GM18867 (cell line): ENCODE measurements around the gene USP17L5.
"Not testable (repeated sequence)": the region's sequence is repeated elsewhere in the genome, so short reads cannot be mapped to it uniquely, and the experiment has no call there.

Experiments
- ATAC-seq: cut with Tn5 transposase; IDR thresholded peaks from one replicate; pipeline ENCODE4 v1.9.1; 2021; ENCODE audit warnings: mild to moderate bottlenecking, moderate library complexity; ENCODE audit not compliant: unreplicated experiment

Gene USP17L5, protein sequence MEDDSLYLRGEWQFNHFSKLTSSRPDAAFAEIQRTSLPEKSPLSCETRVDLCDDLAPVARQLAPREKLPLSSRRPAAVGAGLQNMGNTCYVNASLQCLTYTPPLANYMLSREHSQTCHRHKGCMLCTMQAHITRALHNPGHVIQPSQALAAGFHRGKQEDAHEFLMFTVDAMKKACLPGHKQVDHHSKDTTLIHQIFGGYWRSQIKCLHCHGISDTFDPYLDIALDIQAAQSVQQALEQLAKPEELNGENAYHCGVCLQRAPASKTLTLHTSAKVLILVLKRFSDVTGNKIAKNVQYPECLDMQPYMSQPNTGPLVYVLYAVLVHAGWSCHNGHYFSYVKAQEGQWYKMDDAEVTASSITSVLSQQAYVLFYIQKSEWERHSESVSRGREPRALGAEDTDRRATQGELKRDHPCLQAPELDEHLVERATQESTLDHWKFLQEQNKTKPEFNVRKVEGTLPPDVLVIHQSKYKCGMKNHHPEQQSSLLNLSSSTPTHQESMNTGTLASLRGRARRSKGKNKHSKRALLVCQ

DNA sequence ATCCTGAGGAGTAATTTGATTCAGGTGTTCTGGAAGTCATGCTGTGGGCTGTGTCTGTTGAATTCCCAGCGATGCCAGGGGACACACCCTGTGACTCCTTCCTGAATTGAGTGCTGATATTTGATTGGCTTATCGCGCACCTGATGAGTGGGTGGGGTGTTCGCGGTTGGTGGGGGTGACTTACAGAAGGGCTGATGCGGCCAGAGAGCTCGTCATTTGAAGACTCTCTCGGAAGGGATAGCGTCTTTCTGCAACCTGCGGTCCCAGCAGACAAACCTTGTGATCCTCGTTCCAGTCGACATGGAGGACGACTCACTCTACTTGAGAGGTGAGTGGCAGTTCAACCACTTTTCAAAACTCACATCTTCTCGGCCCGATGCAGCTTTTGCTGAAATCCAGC, at the start of gene USP17L5:
USP17L5 (plus strand) TSS at position 301 of the 400 bp plus-strand sequence; CDS start at position 301, 0 bp downstream.
- not testable (repeated sequence) for ATAC-seq

DNA sequence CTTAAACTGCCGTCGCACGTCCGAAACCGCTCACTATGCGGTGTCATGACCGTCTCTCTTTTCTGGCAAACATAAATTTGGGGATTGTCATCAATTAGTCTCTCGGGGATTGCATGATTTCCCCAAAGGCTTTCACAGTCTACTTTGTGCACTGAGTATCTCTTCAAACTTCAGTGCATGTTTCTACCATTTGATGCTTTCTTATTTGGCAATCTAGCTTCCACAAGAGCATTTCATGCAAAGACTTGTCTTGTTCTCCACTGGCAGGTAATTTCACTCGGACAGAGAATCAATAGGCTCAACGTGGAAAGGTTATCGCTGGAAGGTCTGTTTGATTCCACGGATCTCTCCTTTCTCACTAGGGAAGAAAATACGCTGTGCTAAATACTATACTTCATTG, 15.0 kb upstream of the USP17L5 start:
- not testable (repeated sequence) for ATAC-seq

DNA sequence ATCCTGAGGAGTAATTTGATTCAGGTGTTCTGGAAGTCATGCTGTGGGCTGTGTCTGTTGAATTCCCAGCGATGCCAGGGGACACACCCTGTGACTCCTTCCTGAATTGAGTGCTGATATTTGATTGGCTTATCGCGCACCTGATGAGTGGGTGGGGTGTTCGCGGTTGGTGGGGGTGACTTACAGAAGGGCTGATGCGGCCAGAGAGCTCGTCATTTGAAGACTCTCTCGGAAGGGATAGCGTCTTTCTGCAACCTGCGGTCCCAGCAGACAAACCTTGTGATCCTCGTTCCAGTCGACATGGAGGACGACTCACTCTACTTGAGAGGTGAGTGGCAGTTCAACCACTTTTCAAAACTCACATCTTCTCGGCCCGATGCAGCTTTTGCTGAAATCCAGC, 14.3 kb upstream of the USP17L5 start, which contains the start of gene USP17L24:
USP17L24 (plus strand) TSS at position 301 of the 400 bp plus-strand sequence; CDS start at position 301, 0 bp downstream.
- ATAC-seq = not testable (repeated sequence)

DNA sequence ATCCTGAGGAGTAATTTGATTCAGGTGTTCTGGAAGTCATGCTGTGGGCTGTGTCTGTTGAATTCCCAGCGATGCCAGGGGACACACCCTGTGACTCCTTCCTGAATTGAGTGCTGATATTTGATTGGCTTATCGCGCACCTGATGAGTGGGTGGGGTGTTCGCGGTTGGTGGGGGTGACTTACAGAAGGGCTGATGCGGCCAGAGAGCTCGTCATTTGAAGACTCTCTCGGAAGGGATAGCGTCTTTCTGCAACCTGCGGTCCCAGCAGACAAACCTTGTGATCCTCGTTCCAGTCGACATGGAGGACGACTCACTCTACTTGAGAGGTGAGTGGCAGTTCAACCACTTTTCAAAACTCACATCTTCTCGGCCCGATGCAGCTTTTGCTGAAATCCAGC, 9.6 kb upstream of the USP17L5 start, which contains the start of gene USP17L25:
USP17L25 (plus strand) TSS at position 301 of the 400 bp plus-strand sequence; CDS start at position 301, 0 bp downstream.
- not testable (repeated sequence) for ATAC-seq

DNA sequence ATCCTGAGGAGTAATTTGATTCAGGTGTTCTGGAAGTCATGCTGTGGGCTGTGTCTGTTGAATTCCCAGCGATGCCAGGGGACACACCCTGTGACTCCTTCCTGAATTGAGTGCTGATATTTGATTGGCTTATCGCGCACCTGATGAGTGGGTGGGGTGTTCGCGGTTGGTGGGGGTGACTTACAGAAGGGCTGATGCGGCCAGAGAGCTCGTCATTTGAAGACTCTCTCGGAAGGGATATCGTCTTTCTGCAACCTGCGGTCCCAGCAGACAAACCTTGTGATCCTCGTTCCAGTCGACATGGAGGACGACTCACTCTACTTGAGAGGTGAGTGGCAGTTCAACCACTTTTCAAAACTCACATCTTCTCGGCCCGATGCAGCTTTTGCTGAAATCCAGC, 4.8 kb upstream of the USP17L5 start, which contains the start of gene USP17L26:
USP17L26 (plus strand) TSS at position 301 of the 400 bp plus-strand sequence; CDS start at position 301, 0 bp downstream.
- not testable (repeated sequence) for ATAC-seq

DNA sequence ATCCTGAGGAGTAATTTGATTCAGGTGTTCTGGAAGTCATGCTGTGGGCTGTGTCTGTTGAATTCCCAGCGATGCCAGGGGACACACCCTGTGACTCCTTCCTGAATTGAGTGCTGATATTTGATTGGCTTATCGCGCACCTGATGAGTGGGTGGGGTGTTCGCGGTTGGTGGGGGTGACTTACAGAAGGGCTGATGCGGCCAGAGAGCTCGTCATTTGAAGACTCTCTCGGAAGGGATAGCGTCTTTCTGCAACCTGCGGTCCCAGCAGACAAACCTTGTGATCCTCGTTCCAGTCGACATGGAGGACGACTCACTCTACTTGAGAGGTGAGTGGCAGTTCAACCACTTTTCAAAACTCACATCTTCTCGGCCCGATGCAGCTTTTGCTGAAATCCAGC, 4.6 kb downstream of the USP17L5 start, which contains the start of gene USP17L27:
USP17L27 (plus strand) TSS at position 301 of the 400 bp plus-strand sequence; CDS start at position 301, 0 bp downstream.
- not testable (repeated sequence) for ATAC-seq

DNA sequence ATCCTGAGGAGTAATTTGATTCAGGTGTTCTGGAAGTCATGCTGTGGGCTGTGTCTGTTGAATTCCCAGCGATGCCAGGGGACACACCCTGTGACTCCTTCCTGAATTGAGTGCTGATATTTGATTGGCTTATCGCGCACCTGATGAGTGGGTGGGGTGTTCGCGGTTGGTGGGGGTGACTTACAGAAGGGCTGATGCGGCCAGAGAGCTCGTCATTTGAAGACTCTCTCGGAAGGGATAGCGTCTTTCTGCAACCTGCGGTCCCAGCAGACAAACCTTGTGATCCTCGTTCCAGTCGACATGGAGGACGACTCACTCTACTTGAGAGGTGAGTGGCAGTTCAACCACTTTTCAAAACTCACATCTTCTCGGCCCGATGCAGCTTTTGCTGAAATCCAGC, 9.4 kb downstream of the USP17L5 start, which contains the start of gene USP17L28:
USP17L28 (plus strand) TSS at position 301 of the 400 bp plus-strand sequence; CDS start at position 301, 0 bp downstream.
- ATAC-seq = not testable (repeated sequence)

DNA sequence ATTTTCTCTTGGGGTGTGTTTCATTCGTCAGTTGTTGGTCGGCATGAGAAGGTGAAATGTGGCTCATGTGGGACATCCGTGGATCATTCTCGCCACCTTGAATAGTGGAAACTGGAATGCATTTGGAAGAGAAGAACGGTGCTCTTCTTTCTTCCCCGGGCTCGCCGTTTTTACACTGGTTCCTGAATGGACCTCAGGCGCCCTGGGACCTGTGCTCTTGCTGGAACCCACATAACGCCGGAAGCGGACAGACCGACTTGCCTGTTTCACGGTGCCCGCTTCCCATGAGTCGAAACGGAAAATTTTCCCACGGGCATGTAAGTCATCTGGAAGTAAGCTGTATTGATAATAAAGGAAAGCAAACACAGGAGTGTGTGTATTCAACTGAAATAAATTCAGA, 11.7 kb downstream of the USP17L5 start:
- ATAC-seq = not testable (repeated sequence)

DNA sequence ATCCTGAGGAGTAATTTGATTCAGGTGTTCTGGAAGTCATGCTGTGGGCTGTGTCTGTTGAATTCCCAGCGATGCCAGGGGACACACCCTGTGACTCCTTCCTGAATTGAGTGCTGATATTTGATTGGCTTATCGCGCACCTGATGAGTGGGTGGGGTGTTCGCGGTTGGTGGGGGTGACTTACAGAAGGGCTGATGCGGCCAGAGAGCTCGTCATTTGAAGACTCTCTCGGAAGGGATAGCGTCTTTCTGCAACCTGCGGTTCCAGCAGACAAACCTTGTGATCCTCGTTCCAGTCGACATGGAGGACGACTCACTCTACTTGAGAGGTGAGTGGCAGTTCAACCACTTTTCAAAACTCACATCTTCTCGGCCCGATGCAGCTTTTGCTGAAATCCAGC, 14.1 kb downstream of the USP17L5 start, which contains the start of gene USP17L29:
USP17L29 (plus strand) TSS at position 301 of the 400 bp plus-strand sequence; CDS start at position 301, 0 bp downstream.
- not testable (repeated sequence) for ATAC-seq

DNA sequence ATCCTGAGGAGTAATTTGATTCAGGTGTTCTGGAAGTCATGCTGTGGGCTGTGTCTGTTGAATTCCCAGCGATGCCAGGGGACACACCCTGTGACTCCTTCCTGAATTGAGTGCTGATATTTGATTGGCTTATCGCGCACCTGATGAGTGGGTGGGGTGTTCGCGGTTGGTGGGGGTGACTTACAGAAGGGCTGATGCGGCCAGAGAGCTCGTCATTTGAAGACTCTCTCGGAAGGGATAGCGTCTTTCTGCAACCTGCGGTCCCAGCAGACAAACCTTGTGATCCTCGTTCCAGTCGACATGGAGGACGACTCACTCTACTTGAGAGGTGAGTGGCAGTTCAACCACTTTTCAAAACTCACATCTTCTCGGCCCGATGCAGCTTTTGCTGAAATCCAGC, 23.6 kb downstream of the USP17L5 start, which contains the start of gene USP17L30:
USP17L30 (plus strand) TSS at position 301 of the 400 bp plus-strand sequence; CDS start at position 301, 0 bp downstream.
- ATAC-seq = not testable (repeated sequence)

DNA sequence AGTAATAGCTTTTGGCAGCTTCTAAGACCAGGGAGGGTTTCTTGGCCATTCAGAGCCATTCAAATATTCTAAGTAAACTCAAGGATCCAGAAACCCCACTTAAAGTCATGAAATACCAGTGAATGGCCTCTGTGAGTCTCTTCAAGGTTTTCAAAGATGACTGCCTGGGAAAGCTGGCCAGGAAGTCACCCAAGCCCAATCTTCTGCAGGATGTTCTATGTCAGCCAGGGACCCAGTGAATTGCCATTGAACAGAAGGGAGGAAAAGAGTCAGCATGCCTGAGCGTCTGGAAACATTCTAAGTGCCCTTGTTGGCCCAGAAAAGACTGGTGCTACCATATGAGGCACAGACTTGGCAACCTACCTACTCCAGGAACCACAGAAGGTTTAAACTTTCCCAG, 40.7 kb downstream of the USP17L5 start:
- ATAC-seq = not testable (repeated sequence)

DNA sequence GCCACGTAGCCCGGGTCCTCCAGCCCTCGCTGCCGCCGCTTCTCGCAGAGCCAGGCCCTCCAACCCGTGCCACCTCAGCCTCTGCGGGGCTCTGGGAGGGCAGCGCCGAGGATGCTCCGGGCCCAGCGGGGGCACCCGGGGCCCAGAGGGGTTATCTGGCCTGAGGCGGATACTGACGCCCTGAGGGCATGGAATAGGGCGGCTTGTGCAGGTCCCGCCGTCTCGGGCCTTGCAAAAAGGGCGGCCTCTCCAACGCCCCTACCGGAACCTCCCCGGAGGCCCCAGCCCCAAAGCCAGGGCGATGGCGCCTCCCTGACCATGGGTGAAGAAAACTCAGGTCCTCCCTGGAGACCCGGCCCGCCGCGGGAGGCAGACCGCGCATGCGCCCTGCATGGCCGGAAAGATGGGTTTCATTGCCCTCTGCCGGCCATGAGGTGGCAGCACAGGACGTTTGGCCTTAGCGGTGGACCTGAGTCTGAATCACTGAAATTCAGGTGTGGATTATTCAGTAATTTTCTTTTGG, 41.9 kb downstream of the USP17L5 start:
- not testable (repeated sequence) for ATAC-seq

DNA sequence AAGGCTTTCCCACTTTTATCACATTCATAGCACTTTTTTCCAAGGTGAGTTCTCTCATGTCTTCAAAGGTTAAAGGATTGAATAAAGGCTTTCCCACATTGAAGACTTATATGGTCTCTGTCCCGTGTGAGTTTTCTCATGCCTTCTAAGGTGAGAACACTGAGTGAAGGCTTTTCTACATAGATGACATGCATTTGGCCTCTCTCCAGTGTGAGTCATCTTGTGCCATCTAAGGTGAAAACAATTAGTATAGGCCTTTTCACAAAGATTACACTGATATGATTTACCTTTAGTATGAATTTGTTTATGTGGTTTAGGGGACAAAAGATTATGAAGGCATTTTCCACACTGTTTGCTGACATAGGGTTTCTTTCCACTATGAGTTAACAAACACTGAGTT, 44.9 kb downstream of the USP17L5 start:
- no peak for ATAC-seq

DNA sequence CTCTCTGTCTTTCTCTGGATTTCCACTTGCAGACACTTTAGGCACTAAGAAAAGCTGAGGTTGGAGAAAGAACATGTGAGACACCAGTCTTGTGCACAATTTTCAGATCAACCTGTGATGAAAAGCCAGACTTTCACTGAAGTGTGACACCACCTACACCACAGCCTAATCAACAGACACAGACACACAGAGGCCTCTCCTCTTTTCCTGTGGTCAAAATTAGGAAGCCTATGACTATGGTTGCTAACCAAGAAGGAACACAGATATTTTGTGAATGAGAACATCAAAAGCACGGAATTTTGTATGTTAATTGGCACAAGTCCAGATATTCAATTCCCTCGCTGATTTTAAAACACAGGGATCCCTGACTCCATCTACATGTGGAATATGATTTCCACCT, 49.8 kb downstream of the USP17L5 start:
- ATAC-seq = not testable (repeated sequence)
